Keratinocyte (primary cell): Measurements from ENCODE around the gene PRL. TPM values are rescaled to one million over a fixed set of nuclear protein-coding genes. Genes with fewer than 3 reads are reported as not detected.

Experiments used
- DNase-seq: peaks from one replicate; pipeline ENCODE4 v3.0.0-alpha.2; 2011; ENCODE audit warnings: low read depth, missing footprints, low spot score
- FAIRE-seq: peaks from 2 replicates; lab custom pipeline; 2011; peaks lifted over from hg19 to GRCh38; lab: Jason Lieb, UNC
- H2AFZ ChIP-seq: 2 replicates; pipeline ENCODE4 v1.6.0; 2012; ENCODE audit warnings: low read length, control low read depth, inconsistent platforms; ENCODE audit not compliant: control insufficient read depth
- H3K27ac ChIP-seq: 2 replicates; pipeline ENCODE4 v1.5.1; 2011; ENCODE audit warnings: low read length; ENCODE audit not compliant: control insufficient read depth, insufficient read depth
- H3K27me3 ChIP-seq: 3 replicates; pipeline ENCODE4 v1.6.0; 2011; ENCODE audit warnings: low read length; ENCODE audit not compliant: control insufficient read depth, insufficient read depth; ENCODE audit errors: extremely low read depth
- H3K36me3 ChIP-seq, 2 experiments: 2 replicates in 1 of 2; 3 replicates in 1 of 2; pipeline ENCODE4 v1.5.1; 2011; ENCODE audit warnings: low read length in 2 of 2, mild to moderate bottlenecking in 1 of 2; ENCODE audit not compliant: control insufficient read depth in 2 of 2, insufficient read depth in 2 of 2; ENCODE audit errors: extremely low read depth in 1 of 2
- H3K4me1 ChIP-seq: 3 replicates; pipeline ENCODE4 v1.5.1; 2011; ENCODE audit warnings: low read length; ENCODE audit not compliant: control insufficient read depth, insufficient read depth; ENCODE audit errors: extremely low read depth
- H3K4me2 ChIP-seq: 3 replicates; pipeline ENCODE4 v1.6.0; 2011; ENCODE audit warnings: low read depth, low read length; ENCODE audit not compliant: control insufficient read depth, insufficient read depth; ENCODE audit errors: extremely low read depth
- H3K4me3 ChIP-seq, 3 experiments: fragments of 200-600 bp in 1 of 3; sonication (generic) in 1 of 3; 2 replicates in 2 of 3; 3 replicates in 1 of 3; pipeline ENCODE4 v1.5.1; 2011 to 2016; ENCODE audit warnings: low read length in 3 of 3, mild to moderate bottlenecking in 3 of 3, control low read depth in 2 of 3, inconsistent platforms in 1 of 3, low read depth in 1 of 3, mixed read lengths in 1 of 3, mixed run types in 1 of 3, moderate library complexity in 1 of 3; ENCODE audit not compliant: control insufficient read depth in 2 of 3, insufficient read depth in 2 of 3; ENCODE audit errors: extremely low read depth in 1 of 3
- H3K79me2 ChIP-seq: 2 replicates; pipeline ENCODE4 v1.6.0; 2012; ENCODE audit warnings: low read length; ENCODE audit not compliant: control insufficient read depth, insufficient read depth
- H3K9ac ChIP-seq: 3 replicates; pipeline ENCODE4 v1.6.0; 2011; ENCODE audit warnings: low read length; ENCODE audit not compliant: control insufficient read depth, insufficient read depth; ENCODE audit errors: extremely low read depth
- H3K9me1 ChIP-seq: 3 replicates; pipeline ENCODE4 v1.6.0; 2011; ENCODE audit warnings: low read length; ENCODE audit not compliant: control insufficient read depth, insufficient read depth; ENCODE audit errors: extremely low read depth
- H3K9me3 ChIP-seq: 2 replicates; pipeline ENCODE4 v1.5.1; 2012; ENCODE audit warnings: low read depth, low read length; ENCODE audit not compliant: control insufficient read depth
- H4K20me1 ChIP-seq: 3 replicates; pipeline ENCODE4 v1.6.0; 2011; ENCODE audit warnings: low read length; ENCODE audit not compliant: control insufficient read depth, insufficient read depth; ENCODE audit errors: extremely low read depth
- CTCF ChIP-seq, 3 experiments: IDR thresholded peaks in 1 of 3; conservative IDR thresholded peaks in 1 of 3; optimal IDR thresholded peaks in 1 of 3; 2 replicates in 2 of 3; 3 replicates in 1 of 3; pipeline versions ENCODE3 to v1.5.1; 2011; ENCODE audit warnings: low read length in 3 of 3, mild to moderate bottlenecking in 3 of 3, moderate library complexity in 2 of 3, control low read depth in 1 of 3, inconsistent platforms in 1 of 3; ENCODE audit not compliant: insufficient read depth in 2 of 3; ENCODE audit errors: extremely low read depth in 1 of 3
- EZH2 ChIP-seq: IDR thresholded peaks from one replicate; pipeline ENCODE4 v1.6.1; 2012; ENCODE audit warnings: inconsistent platforms, mild to moderate bottlenecking, low read length, moderate library complexity
- dilution Hi-C: fragments of 300-500 bp; cut with MboI; formaldehyde crosslinking; loops from one replicate; pipeline ENCODE4 v1.7.0; 2020; ENCODE audit warnings: low sequenced_read_pairs; ENCODE audit not compliant: extremely low pct_ligation_motif_present
- polyA plus RNA-seq, 5 experiments: library from polyadenylated mRNA; depleted of rRNA in 3 of 5; stranded (reverse) in 3 of 5; stranded (forward) in 1 of 5; unstranded in 1 of 5; fragments of >200 nt; gene quantifications; 1 replicate in 1 of 5; 2 replicates in 3 of 5; 3 replicates in 1 of 5; pipeline versions ENCODE4 v1.2.1 to v1.2.3, GENCODE V29; 2011 to 2012; ENCODE audit warnings: missing spikeins in 2 of 5, low read depth in 1 of 5, low replicate concordance in 1 of 5

The PRL gene
- polyA plus RNA-seq, 1 donor (not counting 4 experiments of a cell fraction or from before 2014, with no cell fraction given) = not detected

DNA sequence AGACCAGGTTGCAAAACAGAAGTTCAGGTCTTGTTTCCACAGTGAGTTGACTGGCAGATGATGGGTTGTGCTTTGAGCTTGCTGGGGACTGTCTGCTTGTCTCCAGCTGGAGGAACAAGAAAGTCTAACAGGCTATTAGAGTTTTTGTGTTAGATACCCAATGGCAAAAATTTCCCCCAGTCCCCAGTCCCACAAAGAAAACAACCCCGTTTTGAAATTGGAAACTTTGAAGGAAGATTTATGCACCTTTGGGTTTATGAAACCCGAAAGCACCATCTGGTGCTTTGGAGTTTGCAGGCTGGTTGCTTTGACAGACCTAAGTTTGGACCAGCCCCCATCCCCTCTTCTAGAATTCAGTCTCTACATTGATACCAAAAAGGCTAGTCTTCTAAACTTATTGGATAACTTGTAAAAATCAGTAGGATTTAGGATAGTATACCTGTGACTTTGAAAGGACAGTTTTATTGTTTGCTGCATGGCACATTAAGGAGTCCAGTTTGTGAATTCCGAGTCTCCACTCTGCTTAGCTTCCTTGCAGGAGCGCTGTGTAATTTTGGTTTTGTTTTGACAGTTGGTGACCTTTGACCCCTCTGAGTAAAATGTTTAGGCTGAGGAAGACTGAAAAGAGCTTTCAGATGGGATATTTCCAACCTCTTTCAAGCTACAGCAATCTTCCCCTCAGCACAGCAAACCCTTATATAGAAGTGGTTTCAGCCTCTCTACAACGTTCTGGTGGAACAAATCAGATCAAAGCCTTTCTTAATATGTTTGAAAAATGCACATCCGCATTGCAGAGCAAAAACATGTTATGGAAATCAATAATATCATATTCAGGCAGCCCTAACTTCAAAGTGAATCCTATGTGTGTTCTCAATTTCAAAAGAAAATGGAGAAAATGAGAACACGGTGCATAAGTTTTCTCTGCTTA is 25.5 kb upstream of the PRL start:
- no peak for FAIRE-seq

DNA sequence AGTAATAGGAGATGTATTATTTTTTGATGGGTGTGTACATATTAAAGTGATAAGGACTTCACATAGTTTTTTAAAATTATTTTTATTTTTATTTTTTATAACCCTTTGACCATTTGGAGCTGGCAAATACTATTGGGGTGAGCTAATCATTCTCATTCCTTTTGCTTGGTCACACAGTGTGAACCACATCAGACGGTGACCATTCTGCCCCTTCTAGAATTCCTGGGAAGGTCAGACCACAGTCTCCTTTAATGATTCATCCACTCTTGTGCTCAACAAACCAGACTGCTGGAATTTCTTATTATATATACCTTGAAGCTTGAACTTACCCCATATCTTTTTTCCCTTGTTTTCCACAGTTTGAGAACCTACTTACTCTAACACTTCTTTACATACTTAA is 23.9 kb upstream of the PRL start:
- Histone ChIP-seq H3K27me3 (no peaks in the 10 kb centered on the region), H3K79me2 (no peaks in the 10 kb centered on the region), H3K4me2 (no peak overlapping the region), H4K20me1 (no peaks in the 10 kb centered on the region), H3K9me1 (no peaks in the 10 kb centered on the region), H3K4me1 (no peaks in the 10 kb centered on the region), H3K27ac (no peak overlapping the region), H2AFZ (no peak overlapping the region), H3K9me3 (no peaks in the 10 kb centered on the region), H3K4me3 (no peak overlapping the region), H3K9ac (no peak overlapping the region), H3K36me3 (no peaks in the 10 kb centered on the region)
- no peak for TF ChIP-seq EZH2
- no peak for TF ChIP-seq CTCF (optimal IDR thresholded peaks at IDR 0.05 in 1 of 3, IDR thresholded peaks at IDR 0.05 in 1 of 3, conservative IDR thresholded peaks at IDR 0.05 in 1 of 3; ENCODE audit: extremely low read depth in 1 of 3, insufficient read depth in 2 of 3, low read length in 3 of 3)
- FAIRE-seq (no peak), DNase-seq (no peak)
- dilution Hi-C loops = no loop called here

More for the DNA sequence above, 25.5 kb upstream of the PRL start:
- Histone ChIP-seq H2AFZ (no peak overlapping the region), H3K4me3 (no peak overlapping the region), H3K9me3 (no peaks in the 10 kb centered on the region), H3K4me2 (no peak overlapping the region), H4K20me1 (no peaks in the 10 kb centered on the region), H3K27me3 (no peaks in the 10 kb centered on the region), H3K4me1 (no peaks in the 10 kb centered on the region), H3K27ac (no peak overlapping the region), H3K9me1 (no peaks in the 10 kb centered on the region), H3K9ac (no peak overlapping the region), H3K36me3 (no peaks in the 10 kb centered on the region), H3K79me2 (no peaks in the 10 kb centered on the region)
- no peak for TF ChIP-seq EZH2
- no peak for TF ChIP-seq CTCF (optimal IDR thresholded peaks at IDR 0.05 in 1 of 3, IDR thresholded peaks at IDR 0.05 in 1 of 3, conservative IDR thresholded peaks at IDR 0.05 in 1 of 3; ENCODE audit: extremely low read depth in 1 of 3, insufficient read depth in 2 of 3, low read length in 3 of 3)
- DNase-seq = no peak
- dilution Hi-C loops = no loop called here
